HG03460 (cell line): ENCODE measurements around the gene KRTAP10-3.
"Not testable (repeated sequence)": the region's sequence is repeated elsewhere in the genome, so short reads cannot be mapped to it uniquely, and the experiment has no call there.

ENCODE experiments used
- ATAC-seq: cut with Tn5 transposase; IDR thresholded peaks from one replicate; pipeline ENCODE4 v1.9.1; 2021; ENCODE audit not compliant: unreplicated experiment

The KRTAP10-3 gene

GRCh38 chr21:44590311-44590721 is 31.7 kb upstream of the KRTAP10-3 start:
- ATAC-seq, result no peak

GRCh38 chr21:44589586-44590305 is 31.2 kb upstream of the KRTAP10-3 start:
- ATAC-seq, result no peak

GRCh38 chr21:44589094-44589493 is 30.5 kb upstream of the KRTAP10-3 start:
- no peak for ATAC-seq

- no peak for ATAC-seq
These were observed 27.3 kb upstream of the KRTAP10-3 start for GRCh38 chr21:44585892-44586291.

- ATAC-seq, result no peak
These were observed 25.2 kb upstream of the KRTAP10-3 start for GRCh38 chr21:44583800-44584147.

- ATAC-seq, result no peak
These were observed 24.6 kb upstream of the KRTAP10-3 start for GRCh38 chr21:44583089-44583799.

- ATAC-seq, result no peak
These were observed 23.5 kb upstream of the KRTAP10-3 start for GRCh38 chr21:44582055-44582454.

- ATAC-seq, result no peak
These were observed 22.6 kb upstream of the KRTAP10-3 start for GRCh38 chr21:44581158-44581557.

- ATAC-seq, result not testable (repeated sequence)
These were observed 21.7 kb upstream of the KRTAP10-3 start, which contains the start of gene KRTAP10-5 for GRCh38 chr21:44580231-44580821. KRTAP10-5 (minus strand) TSS chr21:44580604; CDS start chr21:44580578, 26 bp downstream.

GRCh38 chr21:44579833-44580144 is 21.2 kb upstream of the KRTAP10-3 start:
- no peak for ATAC-seq

- no peak for ATAC-seq
These were observed 20.6 kb upstream of the KRTAP10-3 start for GRCh38 chr21:44579056-44579832.

GRCh38 chr21:44578371-44579055 is 19.9 kb upstream of the KRTAP10-3 start:
- no peak for ATAC-seq

- ATAC-seq, result no peak
These were observed 17.4 kb upstream of the KRTAP10-3 start for GRCh38 chr21:44576025-44576420.

GRCh38 chr21:44575307-44576024 is 16.9 kb upstream of the KRTAP10-3 start:
- ATAC-seq, result no peak

- ATAC-seq, result no peak
These were observed 16.1 kb upstream of the KRTAP10-3 start for GRCh38 chr21:44574457-44575306.

- ATAC-seq, result not testable (repeated sequence)
These were observed 15.2 kb upstream of the KRTAP10-3 start, which contains the start of gene KRTAP10-4 for GRCh38 chr21:44573630-44574456. KRTAP10-4 (plus strand) TSS chr21:44573729; CDS start chr21:44573759, 30 bp downstream.

- ATAC-seq, result no peak
These were observed 14.5 kb upstream of the KRTAP10-3 start for GRCh38 chr21:44572959-44573583.
